ENCODE data around the gene ARSB.
"Not testable (repeated sequence)": the region's sequence is repeated elsewhere in the genome, so short reads cannot be mapped to it uniquely, and the experiment has no call there.

The ARSB gene

DNA sequence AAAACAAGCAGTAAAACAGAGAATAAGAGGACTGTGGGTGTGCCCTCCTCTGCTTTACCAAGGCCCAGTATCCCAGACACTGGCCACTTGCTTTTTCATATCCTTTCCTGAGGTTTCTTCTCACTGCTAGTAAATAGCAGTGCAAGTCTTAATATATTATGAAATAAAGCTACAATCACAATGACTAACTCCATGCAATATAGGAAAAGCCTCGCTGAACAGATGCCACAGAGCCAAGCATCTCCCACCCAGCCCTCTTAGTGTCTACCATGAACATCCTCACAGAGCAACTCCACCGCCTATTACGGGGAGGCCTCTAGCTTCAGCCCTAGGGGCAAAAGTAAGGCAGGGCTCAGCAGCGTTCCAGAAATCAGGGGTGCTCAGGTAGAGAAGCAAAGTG lies 205.8 kb downstream of the ARSB start:
- no peak for DNase-seq (ENCODE audit: low read depth)

DNA sequence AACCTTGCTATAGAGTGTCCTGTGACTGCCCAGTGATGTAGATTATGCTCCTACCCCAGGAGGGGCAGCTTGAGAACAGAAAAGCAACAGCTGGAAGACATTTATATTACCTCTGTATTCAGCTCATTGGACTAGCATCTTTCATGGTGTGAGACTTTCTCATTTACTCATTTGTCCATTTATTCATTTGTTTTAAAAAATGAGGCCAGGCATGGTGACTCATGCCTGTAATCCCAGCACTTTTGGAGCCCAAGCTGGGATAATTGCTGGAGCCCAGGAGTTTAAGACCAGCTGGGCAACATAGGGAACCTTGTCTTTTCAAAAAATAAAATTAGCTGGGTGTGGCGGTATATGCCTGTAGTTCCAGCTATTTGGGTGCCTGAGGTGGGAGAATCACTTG lies 206.6 kb downstream of the ARSB start:
- no peak for DNase-seq (ENCODE audit: low read depth)

DNA sequence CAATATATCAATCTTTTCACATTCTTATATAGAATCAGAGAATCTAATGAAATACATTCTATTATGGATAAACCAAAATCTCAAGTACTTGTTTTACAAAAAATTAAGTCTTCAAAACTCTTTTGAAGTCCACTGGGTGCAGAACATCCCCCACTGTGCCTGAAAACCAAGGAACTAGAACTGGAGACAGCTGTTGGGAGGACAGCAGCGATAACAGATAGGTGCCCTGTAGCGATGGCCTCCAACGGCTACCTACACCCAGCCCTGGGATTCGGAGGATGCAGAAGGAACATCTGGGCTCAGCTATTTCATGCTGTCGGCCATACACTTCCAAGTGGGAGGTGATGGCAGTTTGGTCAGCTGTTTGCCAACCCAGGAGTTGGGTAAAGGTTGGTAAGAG lies 207.2 kb downstream of the ARSB start:
- DNase-seq (ENCODE audit: low read depth) = no peak

DNA sequence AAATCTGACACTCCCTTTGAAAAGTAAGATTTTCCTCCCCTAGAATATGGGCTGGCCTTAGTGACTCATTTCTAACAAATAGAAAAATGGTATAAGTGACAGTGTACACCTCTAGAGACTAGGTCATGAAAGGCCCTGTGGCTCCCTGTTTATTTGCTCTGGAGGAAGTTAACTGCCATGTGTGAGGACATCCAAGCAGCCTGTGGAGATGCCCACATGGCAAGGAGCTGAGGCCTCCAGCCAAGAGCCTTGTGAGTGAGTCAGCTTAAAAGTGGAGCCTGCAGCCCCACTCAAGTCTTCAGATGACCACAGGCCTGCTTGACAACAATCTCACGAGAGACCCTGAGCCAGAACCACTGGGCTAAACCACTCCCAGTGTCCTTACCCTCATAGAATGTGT lies 208.5 kb downstream of the ARSB start:
- DNase-seq (ENCODE audit: low read depth) = no peak

DNA sequence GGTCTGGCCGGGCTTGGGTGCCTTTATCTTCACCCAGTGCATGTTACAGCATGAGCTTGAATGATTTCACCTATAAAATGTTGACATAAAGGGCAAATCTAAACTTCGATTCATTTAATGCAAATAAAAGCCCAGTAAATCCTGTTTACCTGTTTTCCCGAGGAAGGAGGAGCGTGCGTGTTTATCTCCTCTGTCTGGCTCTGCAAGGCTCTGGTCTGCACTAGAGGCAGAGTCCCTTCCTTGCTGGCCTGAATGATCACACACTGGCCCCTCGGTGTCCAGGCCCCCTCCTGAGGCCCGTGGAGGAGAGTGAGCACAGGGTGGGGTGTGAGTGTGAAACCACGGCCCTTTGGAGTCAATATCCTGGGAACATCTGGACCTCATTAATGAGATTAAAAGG lies 211.5 kb downstream of the ARSB start:
- no peak for DNase-seq (ENCODE audit: low read depth)

DNA sequence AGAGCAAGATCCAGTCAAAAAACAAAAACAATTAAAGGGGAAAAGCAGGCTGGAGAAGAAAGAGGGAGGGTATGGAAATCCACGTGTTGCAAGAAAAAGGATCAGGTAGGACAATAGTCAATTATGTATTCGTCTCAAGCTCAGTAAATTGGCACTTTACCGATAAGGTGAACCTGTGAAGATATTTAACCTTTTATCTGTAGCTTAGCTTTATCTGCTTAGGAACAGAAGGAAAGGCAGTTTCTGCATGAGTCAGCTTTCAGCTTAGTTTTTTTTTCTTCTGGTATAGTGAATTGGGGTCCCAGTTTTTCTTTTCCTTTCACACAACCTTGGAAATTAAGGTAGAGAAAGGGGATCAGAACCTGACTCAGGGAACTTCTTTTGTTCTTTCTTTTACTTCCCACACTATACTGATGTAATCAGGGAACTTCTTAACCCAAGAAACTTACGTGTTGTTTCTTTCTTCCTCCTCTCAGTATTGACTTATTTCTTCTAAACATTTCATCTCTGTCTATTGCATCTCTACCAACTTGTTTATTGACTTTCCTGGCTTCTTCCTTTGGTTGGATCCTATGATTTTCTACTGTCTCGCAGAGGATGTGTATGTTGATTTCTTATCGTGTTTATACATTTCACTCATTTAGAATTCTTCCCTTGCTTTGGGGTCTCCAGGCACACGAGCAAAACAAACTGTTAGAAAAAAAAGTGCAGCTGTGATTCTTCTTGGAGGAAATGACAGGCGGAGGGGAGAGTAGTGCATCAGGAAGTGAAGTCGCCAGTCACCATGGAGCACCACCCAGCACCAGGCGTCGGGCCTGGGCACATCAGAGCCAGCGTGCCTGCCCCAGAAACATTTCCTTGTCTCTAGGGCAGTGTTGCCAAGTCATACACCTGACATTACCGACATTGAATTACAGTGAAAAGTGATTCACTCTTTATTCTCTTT lies 213.6 kb downstream of the ARSB start:
- DNase-seq (ENCODE audit: low read depth) = no peak

DNA sequence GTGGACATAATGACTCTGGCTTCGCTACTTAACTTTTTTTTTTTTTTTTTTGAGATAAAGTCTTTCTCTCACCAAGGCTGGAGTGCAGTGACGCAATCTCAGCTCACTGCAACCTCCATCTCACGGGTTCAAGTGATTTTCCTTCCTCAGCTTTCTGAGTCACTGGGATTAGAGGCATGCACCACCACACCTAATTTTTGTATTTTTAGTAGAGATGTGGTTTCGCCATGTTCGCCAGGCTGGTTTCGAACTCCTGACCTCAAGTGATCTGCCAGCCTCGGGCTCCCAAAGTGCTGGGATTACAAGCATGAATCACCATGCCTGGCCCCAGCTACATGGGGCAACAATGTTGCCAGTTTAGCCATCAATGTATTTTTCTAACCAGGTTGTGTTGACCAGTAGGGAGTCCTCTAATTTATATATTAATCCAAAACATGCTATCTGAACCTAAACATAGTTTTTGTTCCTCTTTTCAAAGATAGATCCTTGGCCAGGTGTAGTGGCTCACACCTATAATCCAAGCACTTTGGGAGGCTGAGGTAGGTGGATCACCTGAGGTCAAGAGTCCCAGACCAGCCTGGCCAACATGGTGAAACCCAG lies 216.2 kb downstream of the ARSB start:
- DNase-seq (ENCODE audit: low read depth) = no peak

DNA sequence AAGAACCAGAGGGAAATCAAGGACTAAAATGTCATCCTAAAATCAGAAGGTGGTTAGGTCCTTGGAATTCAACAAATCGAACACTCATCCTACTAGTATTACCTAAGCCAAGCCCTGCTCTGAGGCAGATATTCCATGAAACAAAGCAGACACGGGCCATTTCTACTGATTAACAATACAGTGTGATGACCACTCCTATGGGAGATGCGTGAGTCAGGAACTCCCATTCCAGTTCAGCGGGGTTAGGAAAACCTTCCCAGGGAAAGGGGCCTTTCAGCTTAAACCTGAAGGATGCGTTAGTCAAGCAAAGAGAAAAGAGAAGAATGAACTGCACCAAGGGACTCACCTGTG lies 218.7 kb downstream of the ARSB start:
- no peak for DNase-seq (ENCODE audit: low read depth)

DNA sequence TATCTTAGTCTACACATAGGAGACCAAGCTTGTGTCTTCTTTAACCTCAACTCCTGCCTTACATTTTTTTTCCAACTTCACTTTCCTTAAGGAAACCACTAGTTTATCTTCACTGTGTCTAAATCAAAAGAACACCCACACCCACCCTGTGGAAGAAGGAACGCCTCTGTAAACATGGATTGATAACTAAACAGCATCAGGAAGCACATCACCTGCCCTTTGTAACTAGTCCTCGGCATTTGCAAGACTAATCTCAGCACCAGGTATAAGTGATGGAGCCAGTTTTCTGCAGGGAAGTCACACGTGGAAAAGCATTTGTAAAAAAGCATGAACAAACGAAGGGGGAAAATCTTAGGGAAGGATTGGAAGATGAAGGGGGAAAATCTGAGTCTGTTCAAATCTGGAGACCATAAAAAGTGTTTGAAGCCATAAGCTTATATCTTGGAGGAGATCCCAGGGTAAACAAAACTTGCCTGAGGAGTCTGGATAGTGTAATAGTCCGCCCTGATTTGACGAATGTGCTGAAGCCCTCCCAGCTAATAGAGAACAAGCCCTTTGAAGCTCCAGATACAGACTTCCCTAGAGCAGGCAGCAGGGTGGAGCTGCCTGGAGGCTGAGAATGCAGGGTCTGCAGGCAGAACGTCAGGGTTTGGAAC lies 219.2 kb downstream of the ARSB start:
- DNase-seq (ENCODE audit: low read depth) = no peak

DNA sequence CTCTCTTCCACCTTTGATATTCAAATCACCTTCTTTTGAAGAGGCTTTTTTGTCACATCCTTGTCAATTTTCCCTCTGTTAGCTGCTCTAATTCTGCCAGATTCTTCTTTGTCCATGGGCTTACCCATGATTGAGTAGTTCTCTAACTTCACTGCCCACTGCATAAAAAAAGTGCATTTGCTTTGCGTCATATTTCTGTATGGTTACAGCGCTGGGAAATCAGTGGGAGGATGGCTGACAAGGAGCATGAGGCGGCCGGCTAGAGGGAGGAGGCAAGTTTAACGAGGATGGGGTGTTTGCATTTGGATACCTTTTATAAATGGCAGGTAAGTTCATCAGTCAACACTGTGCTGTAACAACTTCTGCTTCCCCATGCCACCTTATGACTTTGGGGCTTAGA lies 220.0 kb downstream of the ARSB start:
- no peak for DNase-seq (ENCODE audit: low read depth)

DNA sequence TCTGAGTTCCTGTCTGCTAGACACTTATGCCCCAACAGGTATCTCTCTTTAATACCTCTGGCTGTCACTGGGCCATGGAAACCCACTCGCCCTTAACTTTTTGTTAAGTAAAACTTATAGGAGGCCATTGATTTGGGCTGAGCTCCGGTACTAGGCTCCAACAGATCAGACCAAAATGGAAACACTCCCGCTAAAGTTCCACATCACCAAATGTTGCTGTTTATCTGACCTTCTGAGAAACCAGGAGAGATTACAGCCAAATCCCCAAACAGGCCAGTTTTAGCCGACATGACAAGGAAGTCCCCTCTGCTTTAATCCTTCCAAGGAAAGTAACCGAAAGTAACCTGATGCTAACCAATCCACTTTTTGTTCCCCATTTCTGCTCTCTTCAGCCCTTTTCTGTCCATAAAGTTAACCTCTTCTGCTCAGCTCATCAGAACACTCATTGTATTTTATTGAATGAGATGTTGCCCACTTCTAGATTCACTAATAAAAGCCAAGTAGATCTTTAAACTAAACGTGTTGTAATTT lies 221.4 kb downstream of the ARSB start:
- DNase-seq (ENCODE audit: low read depth) = no peak

DNA sequence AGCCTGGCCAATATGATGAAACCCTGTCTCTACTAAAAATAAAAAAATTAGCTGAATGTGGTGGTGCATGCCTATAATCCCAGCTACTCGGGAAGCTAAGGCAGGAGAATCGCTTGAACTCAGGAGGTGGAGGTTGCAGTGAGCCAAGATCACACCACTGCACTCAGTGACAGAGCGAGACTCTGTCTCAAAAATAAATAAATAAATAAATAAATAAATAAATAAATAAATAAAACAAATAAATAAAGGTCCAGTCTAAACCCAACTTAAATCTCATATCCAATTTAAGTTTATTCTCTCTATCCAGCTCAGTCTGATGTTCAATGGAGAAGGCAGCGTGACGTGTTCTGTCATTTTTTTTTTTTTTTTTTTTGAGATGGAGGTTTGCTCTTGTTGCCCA lies 222.4 kb downstream of the ARSB start:
- not testable (repeated sequence) for DNase-seq (ENCODE audit: low read depth)

DNA sequence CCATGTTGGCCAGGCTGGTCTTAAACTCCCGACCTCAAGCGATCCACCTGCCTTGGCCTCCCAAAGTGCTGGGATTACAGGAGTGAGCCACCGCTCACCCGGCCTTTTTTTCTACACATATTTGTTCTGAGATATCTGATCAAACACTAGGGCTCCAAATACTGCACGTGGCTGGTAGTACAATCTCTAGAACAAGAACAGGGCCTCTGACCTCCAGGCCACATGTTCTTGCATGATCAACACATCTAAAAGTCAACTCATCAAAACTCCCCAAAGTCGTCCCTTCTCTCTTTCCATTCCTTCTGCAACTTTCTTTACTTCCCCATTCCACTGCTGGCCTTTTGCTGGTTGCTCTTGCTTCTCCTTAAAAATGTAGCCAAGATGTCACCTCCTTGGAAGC lies 223.3 kb downstream of the ARSB start:
- DNase-seq (ENCODE audit: low read depth) = no peak

DNA sequence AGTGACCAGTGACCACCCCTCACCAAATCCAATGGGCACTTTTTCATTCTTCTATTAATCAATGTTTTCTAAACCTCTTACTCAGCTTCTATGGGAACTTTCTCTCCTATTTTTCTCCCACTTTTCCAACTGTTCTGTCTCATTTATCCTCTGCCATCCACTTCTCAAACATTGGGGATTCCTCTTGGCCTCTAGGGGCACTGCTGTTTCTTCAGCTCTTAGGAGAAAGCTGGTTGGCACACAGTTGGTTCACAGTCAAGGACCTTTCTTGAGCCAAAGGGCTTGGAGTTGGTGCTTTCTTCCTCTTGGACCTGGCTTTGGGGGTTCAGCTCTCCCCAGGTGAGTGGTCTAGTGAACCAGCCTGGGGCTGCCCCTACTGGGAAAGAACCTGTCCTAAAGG lies 224.3 kb downstream of the ARSB start:
- no peak for DNase-seq (ENCODE audit: low read depth)

DNA sequence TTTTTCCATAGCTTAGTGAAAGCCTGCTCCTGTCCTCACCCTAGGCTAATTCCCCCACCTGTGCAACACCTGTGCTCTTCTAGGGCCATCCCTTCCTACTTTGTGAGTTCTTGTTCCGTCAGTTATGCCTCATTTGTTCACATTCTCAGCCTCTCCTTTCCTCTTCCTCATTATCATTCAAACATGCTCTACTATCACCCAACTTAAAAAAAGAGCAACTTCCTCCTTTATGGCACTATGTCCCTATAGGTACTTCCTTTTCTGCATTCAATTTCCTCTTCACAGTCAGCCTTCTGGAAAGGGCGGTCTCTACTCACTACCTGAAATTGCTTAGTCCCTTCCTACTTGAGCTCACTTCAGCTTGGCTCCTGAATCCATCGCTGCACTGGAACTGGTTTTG lies 224.7 kb downstream of the ARSB start:
- DNase-seq (ENCODE audit: low read depth) = no peak

DNA sequence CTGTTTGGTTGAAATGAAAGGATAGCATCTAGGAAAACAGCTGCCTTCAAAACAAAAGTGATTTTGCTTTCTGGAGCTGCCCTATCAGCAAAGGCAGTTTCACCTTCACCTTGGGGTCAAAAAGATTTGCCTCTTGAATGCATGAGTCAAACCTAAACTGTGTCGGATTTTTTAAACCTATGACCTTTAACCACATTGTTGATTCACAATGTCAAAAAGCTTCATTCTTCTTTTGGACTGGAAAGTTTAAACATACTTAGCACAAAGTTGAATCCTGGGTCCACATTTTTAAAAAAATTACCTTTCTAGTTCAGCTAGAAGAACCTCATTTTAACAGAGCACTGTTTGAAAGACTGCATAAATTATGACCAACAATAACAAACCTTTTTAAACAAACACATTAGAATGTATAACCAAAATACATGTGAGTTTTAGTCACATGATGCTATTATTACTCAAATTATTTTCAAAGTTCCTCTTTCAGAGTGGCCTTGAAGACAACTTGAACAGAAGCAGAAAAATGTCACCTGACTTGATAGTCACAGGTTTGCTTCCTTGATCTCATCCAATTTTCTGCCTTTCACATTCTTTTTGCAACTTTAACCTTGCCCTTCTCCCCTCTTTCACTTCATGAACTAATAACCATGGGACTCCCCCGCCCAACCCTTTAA lies 226.8 kb downstream of the ARSB start:
- no peak for DNase-seq (ENCODE audit: low read depth)

DNA sequence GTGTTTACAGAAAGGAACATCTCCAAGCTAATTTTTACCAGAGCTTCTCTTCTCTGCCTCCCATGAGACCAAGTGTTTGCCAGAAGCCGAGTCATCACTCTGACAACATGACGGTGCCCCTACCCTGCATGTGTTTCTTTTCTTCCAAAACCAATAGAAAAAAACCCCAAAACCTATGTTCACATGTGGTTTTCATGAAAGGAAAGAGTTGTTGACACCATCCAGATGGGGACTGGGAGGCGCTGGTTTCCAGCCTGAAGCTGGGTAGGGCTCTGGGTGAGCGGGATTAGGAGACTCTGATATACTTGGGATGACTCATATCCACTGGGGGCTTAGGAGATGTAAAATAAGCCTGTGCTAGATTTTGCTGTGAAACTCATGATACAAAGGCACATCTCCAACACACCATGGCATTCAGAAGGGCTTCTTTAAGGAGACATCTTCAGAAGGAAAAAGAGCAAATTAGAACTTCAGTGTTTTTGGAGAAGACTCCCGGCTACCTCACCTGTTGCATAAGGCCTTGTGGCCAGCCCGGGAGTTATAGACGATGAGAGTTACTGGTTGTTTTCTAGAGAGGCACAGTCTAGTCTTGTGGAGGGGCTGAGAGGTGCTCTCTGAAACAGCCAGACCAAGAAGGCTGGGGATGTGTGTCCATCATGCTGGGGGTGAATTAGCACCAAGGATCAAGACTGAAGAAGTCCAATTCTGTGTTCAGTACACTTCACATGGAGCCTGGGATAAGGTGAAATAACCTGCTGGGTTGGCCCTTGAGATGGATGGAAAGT lies 227.6 kb downstream of the ARSB start:
- no peak for DNase-seq (ENCODE audit: low read depth)

DNA sequence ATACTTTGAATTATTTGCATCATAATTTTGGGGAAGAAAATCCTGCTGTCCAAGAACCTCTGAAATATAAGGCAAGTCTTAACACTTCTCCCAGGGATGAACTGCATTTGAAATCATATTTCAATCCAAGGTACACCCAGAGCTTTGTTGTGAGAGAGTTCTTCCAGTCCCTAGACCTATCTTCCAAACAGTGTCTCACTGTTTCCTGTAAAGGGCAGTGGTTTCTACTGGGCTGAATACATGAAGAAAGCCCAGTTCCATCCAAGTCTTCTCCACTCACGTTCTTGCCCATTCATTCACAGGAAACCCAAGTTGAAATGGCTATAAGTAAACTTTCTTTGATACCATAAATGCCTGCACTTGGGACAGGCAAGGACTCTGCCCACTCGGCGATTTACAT lies 228.3 kb downstream of the ARSB start:
- DNase-seq (ENCODE audit: low read depth) = no peak

DNA sequence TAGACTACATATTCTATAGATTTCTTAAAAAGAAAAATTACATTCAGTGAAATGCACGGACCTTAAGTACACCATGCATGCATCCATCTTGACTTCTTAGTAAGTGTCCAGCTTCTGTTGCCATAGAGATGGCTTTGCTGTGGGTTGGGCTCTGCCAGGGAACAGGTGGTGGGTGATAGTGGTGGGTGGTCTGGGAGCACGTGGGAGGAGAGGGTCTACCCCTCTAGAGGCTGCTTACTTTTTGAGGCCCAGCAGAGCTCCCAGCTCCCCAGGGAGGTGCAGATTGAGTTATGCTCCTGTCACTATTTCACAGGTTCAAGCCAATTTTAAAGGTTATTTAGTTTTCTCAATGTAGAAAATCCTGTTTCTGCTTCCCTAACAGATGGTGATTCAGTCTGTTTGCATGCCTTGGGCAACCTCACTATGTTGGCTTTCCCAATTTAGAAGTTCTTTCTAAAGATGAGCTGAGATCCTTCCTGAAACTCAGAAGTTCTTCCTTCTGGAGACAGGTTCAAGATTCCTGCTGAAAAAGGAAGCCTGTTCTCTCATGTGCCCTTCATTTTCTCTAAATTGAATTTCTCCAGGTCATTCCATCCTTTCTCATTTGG lies 229.2 kb downstream of the ARSB start:
- no peak for DNase-seq (ENCODE audit: low read depth)

DNA sequence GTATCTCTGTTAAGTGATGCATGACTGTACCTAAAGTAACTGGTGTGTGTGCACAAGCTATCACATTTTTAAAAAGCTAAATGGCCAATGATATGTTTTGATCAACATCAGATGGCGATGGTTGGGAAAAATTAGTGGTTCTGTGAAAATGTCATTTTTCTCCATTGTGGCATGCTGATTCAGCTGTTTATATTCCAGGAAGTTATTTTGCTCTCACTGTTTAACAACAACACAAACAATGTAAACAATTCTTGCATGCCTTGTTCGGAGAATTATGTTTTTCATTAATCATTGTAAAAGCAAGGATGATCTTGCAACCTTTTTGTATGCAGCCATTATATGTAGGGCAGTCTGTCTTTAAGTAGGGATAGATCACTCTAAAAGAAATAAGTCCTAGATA lies 230.5 kb downstream of the ARSB start:
- no peak for DNase-seq (ENCODE audit: low read depth)

DNA sequence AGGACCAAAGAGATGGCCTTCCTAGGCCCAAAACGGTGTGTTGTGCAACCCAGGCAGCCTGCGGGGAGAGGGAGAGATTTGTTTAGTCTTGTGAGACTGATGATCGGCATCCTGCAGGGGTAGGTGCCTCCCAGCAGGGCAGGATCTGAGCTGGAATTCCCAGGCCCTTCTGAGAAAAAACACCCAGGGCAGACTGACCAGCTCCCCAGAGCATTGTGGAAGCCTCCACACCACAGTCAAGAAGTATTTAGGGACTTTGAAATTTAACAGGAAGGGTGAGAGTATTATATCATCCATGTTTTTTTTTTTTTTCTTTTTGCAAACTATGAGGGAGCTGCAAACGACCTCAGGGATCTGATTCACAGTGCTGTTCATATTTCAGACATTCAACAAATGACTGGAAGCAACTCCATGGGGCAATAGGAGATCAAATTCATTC lies 232.0 kb downstream of the ARSB start:
- no peak for DNase-seq (ENCODE audit: low read depth)

All from non-pigmented ciliary epithelial cell (primary cell).